Measurements from ENCODE around the gene PNMT.

The PNMT gene

DNA sequence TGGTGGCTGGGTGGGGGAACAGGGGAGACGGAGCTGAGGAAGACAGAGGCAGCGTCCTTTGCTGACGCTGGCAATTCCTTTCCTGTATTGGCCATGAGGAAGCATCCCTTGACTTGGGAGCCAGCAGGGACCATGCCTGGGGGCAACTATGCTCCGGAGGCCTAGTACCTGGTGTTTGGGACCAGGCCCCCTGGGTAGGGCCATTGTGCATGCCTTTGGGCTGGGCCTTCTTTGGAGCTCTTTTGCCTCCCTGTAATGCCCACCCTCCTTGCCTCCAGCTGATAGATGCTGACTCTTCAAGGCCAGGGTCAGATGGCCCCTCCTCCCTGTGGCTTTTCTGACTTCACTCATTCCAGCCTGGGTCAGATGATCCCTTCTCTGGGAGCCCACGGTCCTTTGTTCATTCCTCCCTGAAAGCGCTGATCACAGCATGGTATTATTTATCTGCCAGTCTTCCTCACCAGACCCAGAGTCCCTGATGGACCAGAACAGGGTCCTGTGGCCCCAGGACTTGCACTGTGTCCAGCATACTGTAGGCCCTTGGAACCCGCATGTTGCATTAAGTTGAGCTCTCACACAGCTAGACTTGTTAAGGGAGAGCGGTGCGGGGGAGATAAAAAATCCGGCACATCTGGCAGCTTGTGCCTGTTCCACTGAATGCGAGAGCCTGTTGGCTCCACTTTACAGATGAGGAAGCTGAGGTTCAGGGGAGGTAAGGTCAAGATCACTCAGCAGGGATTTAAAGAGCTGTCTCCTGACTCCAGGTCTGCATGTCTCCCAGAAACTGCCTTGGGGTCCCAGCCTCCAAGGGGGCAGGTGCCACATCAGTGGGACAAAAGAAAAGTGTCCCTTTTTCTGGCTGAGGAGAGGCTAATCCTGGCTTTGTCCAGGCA, 28.4 kb upstream of the PNMT start:
- Histone ChIP-seq H3K4me3 (no peak overlapping the region), H3K27ac (no peak overlapping the region)
- TF ChIP-seq, protein P1, sequence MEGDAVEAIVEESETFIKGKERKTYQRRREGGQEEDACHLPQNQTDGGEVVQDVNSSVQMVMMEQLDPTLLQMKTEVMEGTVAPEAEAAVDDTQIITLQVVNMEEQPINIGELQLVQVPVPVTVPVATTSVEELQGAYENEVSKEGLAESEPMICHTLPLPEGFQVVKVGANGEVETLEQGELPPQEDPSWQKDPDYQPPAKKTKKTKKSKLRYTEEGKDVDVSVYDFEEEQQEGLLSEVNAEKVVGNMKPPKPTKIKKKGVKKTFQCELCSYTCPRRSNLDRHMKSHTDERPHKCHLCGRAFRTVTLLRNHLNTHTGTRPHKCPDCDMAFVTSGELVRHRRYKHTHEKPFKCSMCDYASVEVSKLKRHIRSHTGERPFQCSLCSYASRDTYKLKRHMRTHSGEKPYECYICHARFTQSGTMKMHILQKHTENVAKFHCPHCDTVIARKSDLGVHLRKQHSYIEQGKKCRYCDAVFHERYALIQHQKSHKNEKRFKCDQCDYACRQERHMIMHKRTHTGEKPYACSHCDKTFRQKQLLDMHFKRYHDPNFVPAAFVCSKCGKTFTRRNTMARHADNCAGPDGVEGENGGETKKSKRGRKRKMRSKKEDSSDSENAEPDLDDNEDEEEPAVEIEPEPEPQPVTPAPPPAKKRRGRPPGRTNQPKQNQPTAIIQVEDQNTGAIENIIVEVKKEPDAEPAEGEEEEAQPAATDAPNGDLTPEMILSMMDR (IDR thresholded peaks at IDR 0.05), result no peak
- DNase-seq (ENCODE audit: low spot score), result no peak

DNA sequence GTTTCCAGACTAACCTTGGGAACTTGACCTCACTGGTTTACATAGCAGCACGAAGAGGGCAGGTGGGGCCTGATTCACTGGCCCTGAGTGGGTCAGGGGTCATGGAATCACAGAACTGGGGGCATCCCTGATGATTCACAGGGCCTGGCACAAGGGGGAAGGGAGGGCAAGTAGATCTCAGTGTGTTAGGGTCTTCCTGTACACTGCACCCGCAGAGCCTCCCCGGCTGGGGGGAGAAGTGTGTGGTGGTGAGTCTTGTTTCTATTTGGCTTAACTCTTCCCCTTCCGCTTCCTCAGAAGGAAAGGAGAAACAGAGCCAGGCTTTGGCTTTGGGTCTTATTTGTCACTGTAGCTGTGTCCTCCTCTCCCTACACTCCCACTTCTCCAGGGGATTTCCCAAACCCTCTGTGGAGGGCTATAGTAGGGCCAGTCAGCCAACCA, 27.6 kb upstream of the PNMT start:
- no peak overlapping the region for H3K4me3 ChIP-seq
- DNase-seq (ENCODE audit: low spot score), result no peak
- TF ChIP-seq, protein P1 (IDR thresholded peaks at IDR 0.05), result no peak
- H3K27ac ChIP-seq, result no peak overlapping the region

DNA sequence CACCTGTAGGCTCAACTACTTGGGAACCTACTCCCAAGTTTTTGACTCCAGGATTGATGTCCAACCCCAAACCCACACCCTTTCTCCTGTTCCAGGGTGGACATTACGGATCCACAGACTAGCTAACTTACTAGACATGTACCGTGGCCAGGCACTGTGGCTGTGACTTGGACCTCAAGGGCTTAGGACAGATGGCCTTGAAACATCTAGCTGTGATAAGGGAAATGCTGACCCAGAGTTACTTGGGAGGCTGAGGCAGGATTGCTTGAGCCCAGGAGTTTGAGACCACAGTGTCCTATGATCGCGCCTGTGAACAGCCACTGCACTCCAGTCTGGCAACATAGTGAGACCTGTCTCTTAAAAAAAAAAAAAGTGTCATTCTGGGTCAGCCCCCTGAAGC, 27.2 kb upstream of the PNMT start:
- no peak overlapping the region for H3K27ac ChIP-seq
- no peak overlapping the region for H3K4me3 ChIP-seq
- DNase-seq (ENCODE audit: low spot score), result no peak
- TF ChIP-seq, protein P1 (IDR thresholded peaks at IDR 0.05), result no peak

DNA sequence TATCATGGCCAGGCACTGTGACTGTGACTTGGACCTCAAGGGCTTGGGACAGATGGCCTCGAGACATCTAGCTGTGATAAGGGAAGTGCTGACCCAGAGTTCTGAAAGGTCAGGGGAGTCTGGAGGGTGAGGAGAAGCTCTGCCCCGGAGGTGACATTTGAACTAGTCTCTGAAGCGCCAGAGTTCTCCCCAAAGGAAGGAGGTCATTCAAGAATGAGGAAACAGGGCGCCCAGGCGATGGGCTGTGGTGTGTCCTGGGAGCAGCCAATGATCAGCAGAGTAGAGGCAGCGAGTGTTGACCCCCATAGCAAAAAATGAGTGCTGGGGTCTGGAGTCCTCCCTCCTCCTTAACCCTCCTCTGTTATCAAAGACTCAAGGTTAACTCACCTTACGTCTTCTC, 26.4 kb upstream of the PNMT start:
- no peak for DNase-seq (ENCODE audit: low spot score)
- no peak overlapping the region for H3K27ac ChIP-seq
- TF ChIP-seq, protein P1 (IDR thresholded peaks at IDR 0.05), result no peak

DNA sequence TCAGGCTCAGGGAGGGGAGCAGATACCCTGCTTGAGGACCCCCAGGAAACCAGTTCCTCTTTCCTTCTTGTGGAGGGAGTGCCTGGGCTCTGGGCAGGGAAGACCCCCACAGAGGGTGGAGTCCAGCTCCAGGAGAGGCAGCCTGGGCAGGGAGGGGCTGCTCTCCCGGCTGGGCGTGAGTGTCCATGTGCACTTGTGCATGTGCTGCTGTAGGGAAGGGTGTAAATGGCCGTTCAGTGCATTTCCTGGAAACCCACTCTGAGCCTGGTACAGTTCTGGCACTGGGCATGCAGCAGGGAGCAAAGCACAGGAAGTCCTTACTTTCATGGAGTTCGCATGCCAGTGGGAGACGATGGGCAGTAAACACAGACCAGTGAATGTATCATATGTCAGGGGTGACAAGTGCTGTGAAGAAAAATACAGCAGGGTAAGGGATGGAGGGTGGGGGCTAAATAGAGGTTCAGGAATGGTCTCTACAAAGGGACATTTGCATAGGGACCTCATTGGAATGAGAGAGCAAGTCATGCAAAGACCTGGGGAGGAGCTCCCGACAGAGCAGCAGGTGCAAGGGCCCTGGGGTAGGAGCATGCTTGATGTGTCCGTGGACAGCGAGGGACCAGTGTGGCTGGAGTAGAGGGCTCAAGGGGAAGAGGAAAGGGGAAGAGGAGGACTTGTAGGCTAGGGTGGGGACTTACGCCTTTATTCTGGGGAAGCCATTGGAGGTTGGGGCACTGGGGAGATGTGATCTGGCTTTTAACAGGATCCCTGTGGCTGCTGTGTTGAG, 25.8 kb upstream of the PNMT start:
- Histone ChIP-seq H3K4me3 (no peak overlapping the region), H3K27ac (no peak overlapping the region)
- TF ChIP-seq, protein P1 (IDR thresholded peaks at IDR 0.05), result no peak
- no peak for DNase-seq (ENCODE audit: low spot score)

More for the DNA sequence above, 26.4 kb upstream of the PNMT start:
- H3K4me3 ChIP-seq, result no peak overlapping the region

DNA sequence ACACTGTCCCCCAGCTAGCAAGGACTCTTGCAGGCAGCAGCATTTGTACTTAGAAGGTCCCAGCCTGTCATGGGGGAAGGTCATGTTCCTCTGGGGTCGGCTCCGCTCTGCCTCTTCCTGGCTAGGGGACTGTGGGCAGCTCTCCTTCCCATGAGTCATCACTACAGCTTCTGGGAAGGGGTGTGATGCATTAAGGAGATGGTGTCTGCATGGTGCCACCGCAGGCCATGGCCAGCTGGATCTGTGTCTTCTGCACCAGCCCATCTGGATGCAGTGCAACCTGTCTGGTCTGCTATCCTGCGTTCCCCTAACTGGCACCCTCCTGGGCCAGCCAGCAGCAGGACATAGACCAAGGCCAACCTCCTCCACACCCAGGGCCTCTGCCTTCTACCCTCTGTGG, 25.0 kb upstream of the PNMT start:
- TF ChIP-seq, protein P1 (IDR thresholded peaks at IDR 0.05), result no peak
- no peak for DNase-seq (ENCODE audit: low spot score)
- H3K4me3 ChIP-seq, result no peak overlapping the region
- H3K27ac ChIP-seq, result no peak overlapping the region

Measured in coronary artery (tissue), 2 donors.